Measurements from ENCODE around the gene PIP4K2A.

PIP4K2A gene

GRCh38 chr10:22655312-22655981 is 58.9 kb downstream of the PIP4K2A start:
- H3K27me3 Mint-ChIP-seq (ENCODE audit: low read depth, poor library complexity), result peaks cover 2% of the 10 kb centered on the region
- H3K27ac Mint-ChIP-seq, result peak overlapping the region; percentile 75
- no peaks in the 10 kb centered on the region for H3K9me3 Mint-ChIP-seq
- H3K4me1 Mint-ChIP-seq, result peaks cover 96% of the 10 kb centered on the region
- peaks cover 6% of the 10 kb centered on the region for H3K36me3 Mint-ChIP-seq (ENCODE audit: low read depth)
- TF ChIP-seq, protein P1, sequence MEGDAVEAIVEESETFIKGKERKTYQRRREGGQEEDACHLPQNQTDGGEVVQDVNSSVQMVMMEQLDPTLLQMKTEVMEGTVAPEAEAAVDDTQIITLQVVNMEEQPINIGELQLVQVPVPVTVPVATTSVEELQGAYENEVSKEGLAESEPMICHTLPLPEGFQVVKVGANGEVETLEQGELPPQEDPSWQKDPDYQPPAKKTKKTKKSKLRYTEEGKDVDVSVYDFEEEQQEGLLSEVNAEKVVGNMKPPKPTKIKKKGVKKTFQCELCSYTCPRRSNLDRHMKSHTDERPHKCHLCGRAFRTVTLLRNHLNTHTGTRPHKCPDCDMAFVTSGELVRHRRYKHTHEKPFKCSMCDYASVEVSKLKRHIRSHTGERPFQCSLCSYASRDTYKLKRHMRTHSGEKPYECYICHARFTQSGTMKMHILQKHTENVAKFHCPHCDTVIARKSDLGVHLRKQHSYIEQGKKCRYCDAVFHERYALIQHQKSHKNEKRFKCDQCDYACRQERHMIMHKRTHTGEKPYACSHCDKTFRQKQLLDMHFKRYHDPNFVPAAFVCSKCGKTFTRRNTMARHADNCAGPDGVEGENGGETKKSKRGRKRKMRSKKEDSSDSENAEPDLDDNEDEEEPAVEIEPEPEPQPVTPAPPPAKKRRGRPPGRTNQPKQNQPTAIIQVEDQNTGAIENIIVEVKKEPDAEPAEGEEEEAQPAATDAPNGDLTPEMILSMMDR (IDR thresholded peaks at IDR 0.05), result no peak
- H3K4me3 Mint-ChIP-seq, result peak overlapping the region; percentile 12
- peak; percentile 20 for DNase-seq

- Mint-ChIP-seq H3K4me1 (peaks cover 93% of the 10 kb centered on the region), H3K27ac (peak overlapping the region; percentile 71)
- TF ChIP-seq, protein P1 (IDR thresholded peaks at IDR 0.05), result no peak
Measured at GRCh38 chr10:22652988-22653481, 61.3 kb downstream of the PIP4K2A start.

GRCh38 chr10:22651276-22651980 is 63.0 kb downstream of the PIP4K2A start:
- H3K27me3 Mint-ChIP-seq (ENCODE audit: low read depth, poor library complexity), result peaks cover 2% of the 10 kb centered on the region
- H3K4me3 Mint-ChIP-seq, result peak overlapping the region; percentile 53
- no peaks in the 10 kb centered on the region for H3K9me3 Mint-ChIP-seq
- H3K4me1 Mint-ChIP-seq, result peaks cover 95% of the 10 kb centered on the region
- DNase-seq, result no peak
- H3K36me3 Mint-ChIP-seq (ENCODE audit: low read depth), result no peaks in the 10 kb centered on the region
- H3K27ac Mint-ChIP-seq, result peak overlapping the region; percentile 98
- TF ChIP-seq, protein P1 (IDR thresholded peaks at IDR 0.05), result no peak

More at GRCh38 chr10:22652988-22653481, 61.3 kb downstream of the PIP4K2A start:
- Mint-ChIP-seq H3K27me3 (ENCODE audit: low read depth, poor library complexity) (peaks cover 2% of the 10 kb centered on the region), H3K36me3 (ENCODE audit: low read depth) (peaks cover 4% of the 10 kb centered on the region), H3K9me3 (no peaks in the 10 kb centered on the region), H3K4me3 (peak overlapping the region; percentile 3)
- no peak for DNase-seq

- H3K9me3 Mint-ChIP-seq, result no peaks in the 10 kb centered on the region
- peaks cover 86% of the 10 kb centered on the region for H3K4me1 Mint-ChIP-seq
- no peaks in the 10 kb centered on the region for H3K27me3 Mint-ChIP-seq (ENCODE audit: low read depth, poor library complexity)
- H3K27ac Mint-ChIP-seq, result peak overlapping the region; percentile 66
- DNase-seq, result no peak
- H3K36me3 Mint-ChIP-seq (ENCODE audit: low read depth), result no peaks in the 10 kb centered on the region
- no peak overlapping the region for H3K4me3 Mint-ChIP-seq
- TF ChIP-seq, protein P1 (IDR thresholded peaks at IDR 0.05), result no peak
Measured at GRCh38 chr10:22649994-22650393, 64.4 kb downstream of the PIP4K2A start.

DNA sequence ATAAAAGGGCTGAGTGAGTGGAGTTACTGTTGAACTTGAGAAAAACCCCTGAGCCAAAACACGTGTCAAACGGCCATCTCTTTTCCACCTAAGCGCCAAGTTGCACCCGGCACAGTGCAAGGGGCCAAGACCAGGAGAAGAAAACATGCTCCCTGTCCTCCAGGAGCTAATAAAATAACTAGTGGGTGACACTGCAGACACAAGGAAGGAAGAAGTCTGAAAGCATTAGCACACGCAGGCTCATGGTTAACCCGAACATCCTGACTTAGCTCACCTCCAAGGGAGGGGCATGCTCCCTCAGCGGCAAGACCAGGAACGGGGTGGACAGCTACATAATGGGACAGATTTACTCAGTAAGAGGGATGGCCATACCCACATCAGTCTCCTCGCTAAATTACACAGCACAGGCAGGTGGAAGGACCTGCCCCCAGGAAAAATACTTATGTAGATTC is 65.0 kb downstream of the PIP4K2A start:
- Mint-ChIP-seq H3K4me1 (peaks cover 84% of the 10 kb centered on the region), H3K27me3 (ENCODE audit: low read depth, poor library complexity) (no peaks in the 10 kb centered on the region), H3K4me3 (no peak overlapping the region), H3K36me3 (ENCODE audit: low read depth) (peaks cover 3% of the 10 kb centered on the region), H3K9me3 (no peaks in the 10 kb centered on the region), H3K27ac (peak overlapping the region; percentile 68)
- TF ChIP-seq, protein P1 (IDR thresholded peaks at IDR 0.05), result no peak
- DNase-seq, result no peak

Data from nephron progenitor cell (in vitro differentiated cells).